NOMO-1 treated with DMSO at 0.1 percent for 48 hours (cell line): Measurements from ENCODE around the gene COL4A2.
"Not testable (repeated sequence)": the region's sequence is repeated elsewhere in the genome, so short reads cannot be mapped to it uniquely, and the experiment has no call there.

Experiments used
- DNase-seq: peaks from one replicate; lab custom pipeline; 2025; ENCODE audit not compliant: unreplicated experiment; lab: John Stamatoyannopoulos, UW

The COL4A2 gene

DNA sequence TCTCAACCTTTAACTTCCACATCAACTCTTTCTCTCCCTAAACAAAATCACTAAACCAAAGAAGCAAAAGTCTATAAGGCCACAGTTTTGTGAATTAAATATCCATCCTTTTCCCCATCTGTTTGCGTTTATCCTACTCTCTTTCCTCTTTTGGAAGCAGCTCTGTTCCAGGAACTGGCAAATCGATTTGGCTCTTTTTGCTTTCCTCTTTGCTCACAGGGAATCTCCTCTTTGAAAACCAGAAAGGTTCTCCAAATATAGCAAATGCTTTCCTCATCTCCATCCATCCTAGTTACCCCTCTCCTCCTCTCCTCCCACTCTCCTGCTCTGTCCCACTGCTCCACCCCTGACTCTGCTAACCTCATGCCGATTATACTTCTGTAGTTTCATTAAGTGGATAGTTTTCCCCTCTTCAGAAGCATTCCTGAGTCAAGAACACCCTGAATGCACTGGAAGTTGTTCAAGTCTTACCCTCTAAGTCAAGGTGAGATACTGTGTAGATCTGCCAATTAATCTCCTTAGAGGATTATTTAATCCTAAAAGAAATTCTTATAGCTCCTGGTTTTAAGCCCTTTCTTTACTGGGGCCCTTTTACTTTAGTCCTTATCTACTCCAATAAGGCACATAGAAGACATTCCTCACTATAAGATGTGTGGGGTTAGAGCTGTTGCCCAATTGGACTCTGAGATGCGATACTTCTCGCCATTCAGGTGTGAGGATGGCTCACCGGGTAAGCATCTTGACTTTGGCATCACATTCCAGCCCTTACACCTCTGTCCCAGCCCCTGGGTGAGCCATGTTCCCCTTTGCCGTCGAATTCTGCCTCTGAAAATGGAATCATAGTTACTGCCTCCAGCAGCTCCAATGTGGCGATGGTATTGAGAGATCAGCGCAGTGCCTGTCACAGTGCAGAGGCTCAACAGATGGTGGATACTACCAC lies 67.6 kb downstream of the COL4A2 start:
- DNase-seq: no peak

DNA sequence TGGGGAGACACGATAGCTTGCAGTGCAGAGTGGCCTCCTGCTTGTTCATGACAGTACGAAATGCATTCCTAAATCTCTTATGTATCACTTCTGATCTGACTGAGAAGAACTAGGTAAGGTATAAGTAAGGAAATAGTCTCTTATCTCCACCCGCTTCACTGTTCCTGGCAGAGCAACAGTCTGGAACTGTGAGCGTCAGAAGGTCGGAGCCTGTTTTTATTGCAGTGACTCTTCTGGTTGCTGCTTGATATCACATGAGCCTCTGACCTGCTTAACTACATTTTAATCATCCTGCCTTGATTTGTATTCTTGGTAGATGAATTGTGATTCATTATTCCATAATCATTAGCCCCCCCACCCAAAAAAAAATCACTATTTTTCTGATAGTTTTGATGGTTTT lies 69.0 kb downstream of the COL4A2 start:
- DNase-seq: no peak

DNA sequence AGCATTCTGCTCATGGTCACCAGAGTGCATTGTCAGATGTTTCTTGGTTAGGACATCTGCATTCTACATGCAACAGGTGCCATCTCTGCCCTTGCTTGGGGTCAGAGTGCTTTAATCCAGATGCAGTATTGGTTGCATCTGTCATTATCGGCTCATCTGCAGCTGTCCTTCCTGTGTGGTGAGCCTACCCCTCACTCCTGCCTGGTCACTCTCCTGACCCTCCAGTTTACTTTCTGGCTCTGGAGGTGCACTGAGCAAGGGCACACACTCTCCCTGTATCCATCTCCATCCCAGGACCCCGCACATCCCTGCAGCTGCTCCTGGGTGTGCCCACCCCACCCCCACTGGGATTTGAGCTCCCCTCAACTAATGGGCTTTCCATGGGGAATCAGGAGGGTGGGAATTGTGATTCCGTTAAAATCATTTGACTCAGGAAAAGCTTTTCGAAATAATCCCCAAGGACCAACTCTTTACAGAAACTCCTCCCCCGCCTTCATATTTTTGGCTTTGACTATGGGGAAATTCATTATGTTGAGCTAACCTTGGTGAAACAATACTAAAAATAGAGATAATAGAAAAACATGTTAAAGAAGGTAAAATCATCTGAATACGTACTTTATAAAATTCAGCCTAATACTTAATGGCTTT lies 70.2 kb downstream of the COL4A2 start:
- DNase-seq: no peak

GRCh38 chr13:110377826-110378201 lies 70.7 kb downstream of the COL4A2 start:
- DNase-seq: no peak

- no peak for DNase-seq
Measured at GRCh38 chr13:110379358-110379757, 72.3 kb downstream of the COL4A2 start.

- no peak for DNase-seq
Measured at GRCh38 chr13:110379905-110380341, 72.8 kb downstream of the COL4A2 start.

- no peak for DNase-seq
Measured at GRCh38 chr13:110380359-110381028, 73.4 kb downstream of the COL4A2 start.

- no peak for DNase-seq
Measured at GRCh38 chr13:110381029-110381360, 73.9 kb downstream of the COL4A2 start.

DNA sequence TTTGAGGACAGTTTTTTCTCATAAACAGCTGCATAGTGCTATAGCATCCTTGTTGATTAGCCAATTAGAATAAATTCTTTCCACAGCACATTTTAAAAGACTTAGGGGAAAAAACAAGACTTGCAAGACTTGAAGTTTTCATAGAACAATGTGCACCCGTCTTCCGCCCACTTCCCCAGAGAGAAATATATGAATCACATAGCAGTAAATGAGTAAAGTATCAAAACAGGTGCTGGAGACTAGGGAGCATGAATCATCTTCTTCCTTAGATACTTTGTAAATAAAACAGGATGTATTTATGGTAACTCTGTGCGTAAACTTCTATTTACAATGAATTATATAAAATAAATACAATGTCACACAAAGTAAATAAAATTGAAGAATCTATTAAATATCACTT lies 75.1 kb downstream of the COL4A2 start:
- DNase-seq: no peak

DNA sequence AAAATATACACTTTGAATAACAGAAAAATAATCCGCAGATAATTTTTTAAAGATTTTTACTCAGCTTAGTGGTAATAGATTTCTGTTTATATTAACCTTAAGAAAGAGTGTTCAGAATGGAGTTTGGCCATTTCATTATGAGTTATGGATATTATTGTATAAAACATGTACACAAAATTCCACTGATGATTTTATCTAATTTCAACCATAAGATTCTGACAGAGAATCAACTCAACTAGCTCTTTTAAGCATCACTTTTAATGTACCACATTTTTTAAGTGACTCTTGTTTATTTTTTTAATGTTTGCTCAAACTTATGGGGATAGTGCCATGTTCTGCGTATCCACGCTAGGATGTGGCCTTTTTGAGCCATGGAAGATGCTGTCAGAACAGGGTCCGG lies 75.7 kb downstream of the COL4A2 start:
- DNase-seq: no peak

DNA sequence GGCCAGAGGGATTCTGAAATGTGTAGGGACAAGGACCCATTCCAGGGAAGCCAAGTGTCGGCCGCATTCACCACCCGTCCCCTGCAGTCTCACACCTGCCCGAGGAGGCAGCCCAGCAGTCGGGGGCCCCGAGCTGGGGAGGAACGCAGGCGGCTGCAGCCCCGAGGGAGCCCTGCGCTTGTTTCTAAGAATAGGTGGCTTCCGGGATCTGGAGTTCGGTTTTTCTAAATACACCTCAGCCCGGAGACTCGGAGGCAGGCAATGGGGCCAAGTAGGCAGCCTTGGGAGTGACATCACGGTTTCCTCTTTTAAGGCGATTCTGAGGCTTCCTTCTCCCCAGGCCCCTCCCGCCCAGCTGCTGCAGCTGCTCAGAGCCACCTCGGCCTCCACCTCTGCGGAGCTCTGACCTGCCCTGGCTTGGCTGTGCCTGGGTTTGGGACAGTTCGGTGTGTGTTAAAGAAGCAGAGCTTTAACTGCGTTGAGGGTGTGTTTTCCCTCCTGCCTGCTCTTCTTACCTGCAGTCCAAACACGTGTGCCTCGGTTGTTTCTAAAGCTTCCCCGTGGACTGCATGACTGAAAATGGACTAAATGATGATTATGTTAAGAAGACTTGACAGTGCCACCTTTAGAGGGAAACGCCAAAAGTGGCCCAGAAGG lies 80.5 kb downstream of the COL4A2 start:
- DNase-seq: peak; percentile 78

GRCh38 chr13:110388108-110388943 lies 81.2 kb downstream of the COL4A2 start:
- DNase-seq: no peak

- DNase-seq: no peak
Measured at GRCh38 chr13:110390567-110390966, 83.5 kb downstream of the COL4A2 start.

DNA sequence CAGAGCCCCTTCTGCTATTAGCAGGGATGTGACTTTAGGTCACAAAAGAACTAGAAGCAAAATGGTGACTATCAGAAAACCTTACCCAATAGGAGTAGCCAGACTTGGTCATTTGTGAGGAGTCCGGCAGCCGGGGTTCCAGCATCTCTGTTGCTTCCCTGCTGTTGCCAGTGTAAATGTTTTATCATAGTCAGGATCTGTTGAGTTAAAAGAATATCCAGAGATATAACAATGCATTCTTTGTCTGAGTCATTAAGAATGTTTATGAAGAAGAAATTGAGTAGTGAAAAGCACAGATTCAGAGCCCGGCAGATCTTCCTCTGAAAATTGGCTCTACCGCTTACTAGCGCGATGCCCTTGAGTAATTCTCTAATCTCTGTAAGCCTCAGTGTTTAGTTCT lies 84.2 kb downstream of the COL4A2 start:
- no peak for DNase-seq

GRCh38 chr13:110392510-110393240 lies 85.6 kb downstream of the COL4A2 start:
- DNase-seq: no peak

- DNase-seq: no peak
Measured at GRCh38 chr13:110393761-110394160, 86.7 kb downstream of the COL4A2 start.

- no peak for DNase-seq
Measured at GRCh38 chr13:110394371-110394841, 87.3 kb downstream of the COL4A2 start.

DNA sequence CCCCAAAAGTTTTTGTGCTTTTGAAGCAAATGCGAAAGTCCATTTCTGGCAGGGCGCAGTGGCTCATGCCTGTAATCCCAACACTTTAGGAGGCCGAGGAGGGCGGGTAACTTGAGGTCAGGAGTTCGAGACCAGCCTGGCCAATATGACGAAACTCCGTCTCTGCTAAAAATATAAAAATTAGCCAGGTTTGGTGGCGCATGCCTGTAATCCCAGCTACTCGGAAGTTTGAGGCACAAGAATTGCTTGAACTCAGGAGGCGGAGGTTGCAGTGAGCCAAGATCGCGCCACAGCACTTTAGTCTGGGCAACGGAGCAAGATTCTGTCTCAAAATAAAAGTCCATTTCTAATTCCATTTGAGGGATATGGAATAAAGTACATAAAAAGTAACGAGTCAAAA lies 88.5 kb downstream of the COL4A2 start:
- DNase-seq: not testable (repeated sequence)

DNA sequence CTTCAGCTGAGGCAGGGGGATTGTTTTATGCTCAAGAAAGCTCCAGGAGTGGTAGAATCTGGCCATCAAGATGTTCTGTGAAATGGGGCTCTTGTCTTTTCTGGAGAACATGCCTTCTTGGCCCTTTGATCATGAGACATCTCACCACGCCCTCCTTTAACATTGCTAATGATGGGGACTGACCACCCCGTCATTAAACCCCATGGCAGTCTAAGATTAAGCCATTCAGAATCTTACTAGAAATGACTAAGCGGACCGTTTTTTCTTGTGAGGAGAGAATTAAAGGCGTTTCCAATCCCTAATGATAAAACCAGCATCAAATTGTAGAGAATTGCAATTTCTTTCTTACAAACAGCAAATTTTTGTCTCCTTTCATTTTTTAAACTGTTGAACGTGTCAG lies 89.4 kb downstream of the COL4A2 start:
- DNase-seq: no peak

DNA sequence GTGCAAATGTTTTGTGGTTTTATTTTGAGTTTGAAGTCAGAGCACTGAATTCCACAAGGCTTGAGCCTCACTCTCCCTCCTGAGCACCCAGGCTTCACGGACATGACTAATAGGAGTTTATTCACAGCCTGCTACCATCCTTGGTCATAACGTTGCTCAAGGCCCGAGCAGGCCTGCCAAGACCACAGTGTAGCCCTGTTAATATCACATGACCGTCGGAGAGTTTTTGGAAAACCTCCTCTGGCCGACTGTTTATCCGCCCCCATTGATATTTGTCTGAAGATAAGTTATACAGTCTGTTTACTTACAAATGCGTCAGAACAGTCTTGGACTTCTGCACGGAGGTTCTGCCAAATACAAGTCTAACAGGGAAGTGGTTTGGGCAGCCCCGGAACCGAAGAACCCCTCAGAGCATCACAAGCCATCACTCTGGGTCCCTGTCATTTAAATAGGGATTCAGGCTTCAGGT lies 89.9 kb downstream of the COL4A2 start:
- no peak for DNase-seq
